Ascending aorta (tissue), 2 donors: Measurements from ENCODE around the gene CKS2. TPM values are rescaled to one million over a fixed set of nuclear protein-coding genes. Genes with fewer than 3 reads are reported as not detected.
"Not testable (repeated sequence)": the region's sequence is repeated elsewhere in the genome, so short reads cannot be mapped to it uniquely, and the experiment has no call there.

Experiments used
- DNase-seq, 2 donors: peaks; one replicate each; pipeline ENCODE4 v3.0.0-alpha.2; 2019; ENCODE audit warnings: low spot score in 2 of 2
- H3K27ac ChIP-seq, 2 donors: fragments of 200-600 bp; sonication (generic); one replicate each; pipeline ENCODE4 v1.5.1; 2016 to 2017; ENCODE audit warnings: mild to moderate bottlenecking in 1 of 2
- H3K27me3 ChIP-seq: fragments of 200-600 bp; sonication (generic); one replicate; pipeline ENCODE4 v1.5.1; 2017
- H3K36me3 ChIP-seq, 2 donors: fragments of 200-600 bp; sonication (generic); one replicate each; pipeline ENCODE4 v1.5.1; 2016
- H3K4me1 ChIP-seq, 2 donors: fragments of 200-600 bp; sonication (generic); one replicate each; pipeline ENCODE4 v1.5.1; 2016 to 2017; ENCODE audit warnings: mild to moderate bottlenecking in 1 of 2
- H3K4me3 ChIP-seq, 2 donors: fragments of 200-600 bp; sonication (generic); one replicate each; pipeline ENCODE4 v1.5.1; 2016 to 2017; ENCODE audit warnings: mild to moderate bottlenecking in 1 of 2
- H3K9me3 ChIP-seq, 2 donors: fragments of 200-600 bp; sonication (generic); one replicate each; pipeline ENCODE4 v1.5.1; 2016
- intact Hi-C: fragments of 100-400 bp; cut with DNase I; formaldehyde crosslinking; loops from one replicate; pipeline ENCODE4 v1.15.1; 2023
- total RNA-seq: library from RNA; depleted of rRNA; stranded (reverse); fragments of >200 nt; gene quantifications from one replicate; pipeline ENCODE4 v1.1.0, GENCODE V29; 2016
- TF ChIP-seq, protein P1 (sequence below), 3 experiments: fragments of 200-600 bp in 2 of 3; fragments of 450-650 bp in 1 of 3; sonication (generic) in 2 of 3; IDR thresholded peaks; one replicate each; pipeline ENCODE4 v1.5.1; 2016 to 2019; ENCODE audit warnings: antibody characterized with exemption in 3 of 3, mild to moderate bottlenecking in 1 of 3, moderate library complexity in 1 of 3

Gene CKS2
- total RNA-seq, 1 donor from 2014 or later = not detected

GRCh38 chr9:89340332-89340731, 29.3 kb downstream of the CKS2 start:
- Histone ChIP-seq H3K4me3 (no peak overlapping the region), H3K9me3 (no peaks in the 10 kb centered on the region), H3K4me1 (no peaks in the 10 kb centered on the region), H3K27me3 (no peaks in the 10 kb centered on the region), H3K27ac (no peak overlapping the region), H3K36me3 (peaks cover 73 to 95% of the 10 kb centered on the region in 2 donors)
- intact Hi-C loops = no loop called here
- TF ChIP-seq, protein P1, sequence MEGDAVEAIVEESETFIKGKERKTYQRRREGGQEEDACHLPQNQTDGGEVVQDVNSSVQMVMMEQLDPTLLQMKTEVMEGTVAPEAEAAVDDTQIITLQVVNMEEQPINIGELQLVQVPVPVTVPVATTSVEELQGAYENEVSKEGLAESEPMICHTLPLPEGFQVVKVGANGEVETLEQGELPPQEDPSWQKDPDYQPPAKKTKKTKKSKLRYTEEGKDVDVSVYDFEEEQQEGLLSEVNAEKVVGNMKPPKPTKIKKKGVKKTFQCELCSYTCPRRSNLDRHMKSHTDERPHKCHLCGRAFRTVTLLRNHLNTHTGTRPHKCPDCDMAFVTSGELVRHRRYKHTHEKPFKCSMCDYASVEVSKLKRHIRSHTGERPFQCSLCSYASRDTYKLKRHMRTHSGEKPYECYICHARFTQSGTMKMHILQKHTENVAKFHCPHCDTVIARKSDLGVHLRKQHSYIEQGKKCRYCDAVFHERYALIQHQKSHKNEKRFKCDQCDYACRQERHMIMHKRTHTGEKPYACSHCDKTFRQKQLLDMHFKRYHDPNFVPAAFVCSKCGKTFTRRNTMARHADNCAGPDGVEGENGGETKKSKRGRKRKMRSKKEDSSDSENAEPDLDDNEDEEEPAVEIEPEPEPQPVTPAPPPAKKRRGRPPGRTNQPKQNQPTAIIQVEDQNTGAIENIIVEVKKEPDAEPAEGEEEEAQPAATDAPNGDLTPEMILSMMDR (IDR thresholded peaks at IDR 0.05) = no peak
- no peak for DNase-seq

DNA sequence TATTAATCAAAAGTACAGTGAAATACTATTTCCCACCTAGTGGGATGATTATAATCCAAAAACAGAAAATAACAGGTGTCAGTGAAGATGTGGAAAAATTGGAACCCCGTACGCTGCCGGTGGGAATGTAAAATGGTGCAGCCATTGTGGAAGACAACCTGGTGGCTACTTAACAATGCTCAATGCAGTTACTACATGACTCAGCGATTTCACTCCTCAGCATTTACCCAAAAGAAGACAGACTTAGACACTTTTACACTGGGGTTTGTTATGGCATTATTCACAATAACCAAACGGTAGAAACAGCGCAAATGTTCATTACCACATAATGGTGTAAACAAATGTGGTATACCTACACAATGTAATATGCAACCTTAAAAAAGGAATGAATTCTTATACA, 31.2 kb downstream of the CKS2 start:
- Histone ChIP-seq H3K27ac (no peak overlapping the region), H3K4me1 (no peaks in the 10 kb centered on the region), H3K27me3 (no peaks in the 10 kb centered on the region), H3K36me3 (peaks cover 76 to 96% of the 10 kb centered on the region in 2 donors), H3K4me3 (no peak overlapping the region), H3K9me3 (no peaks in the 10 kb centered on the region)
- intact Hi-C loops = no loop called here
- DNase-seq = no peak
- TF ChIP-seq, protein P1 (IDR thresholded peaks at IDR 0.05) = no peak

DNA sequence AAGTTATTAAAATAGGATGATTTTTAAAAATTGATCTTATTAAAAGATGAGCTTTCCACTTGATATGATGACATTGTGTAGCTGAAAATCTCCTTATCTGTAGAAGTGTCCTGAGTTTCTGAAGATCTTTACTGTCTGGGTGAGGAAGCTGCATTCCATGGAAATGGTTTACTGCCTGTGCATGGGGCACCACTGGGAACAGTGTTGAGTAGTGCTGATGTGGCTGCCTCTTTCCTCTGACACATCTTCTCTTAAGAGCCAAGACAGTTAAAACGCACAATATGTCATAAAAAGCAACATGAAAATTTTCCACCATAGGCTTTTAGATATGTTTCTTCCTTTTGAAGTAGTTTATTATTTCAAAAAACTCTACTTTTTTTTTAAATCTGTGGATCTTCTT, 32.0 kb downstream of the CKS2 start:
- H3K27ac ChIP-seq = no peak overlapping the region
- intact Hi-C loops = no loop called here
- H3K9me3 ChIP-seq = no peaks in the 10 kb centered on the region
- no peak for DNase-seq
- no peaks in the 10 kb centered on the region for H3K4me1 ChIP-seq
- TF ChIP-seq, protein P1 (IDR thresholded peaks at IDR 0.05) = no peak
- H3K4me3 ChIP-seq = no peak overlapping the region
- peaks cover 77 to 95% of the 10 kb centered on the region in 2 donors for H3K36me3 ChIP-seq
- H3K27me3 ChIP-seq = no peaks in the 10 kb centered on the region

DNA sequence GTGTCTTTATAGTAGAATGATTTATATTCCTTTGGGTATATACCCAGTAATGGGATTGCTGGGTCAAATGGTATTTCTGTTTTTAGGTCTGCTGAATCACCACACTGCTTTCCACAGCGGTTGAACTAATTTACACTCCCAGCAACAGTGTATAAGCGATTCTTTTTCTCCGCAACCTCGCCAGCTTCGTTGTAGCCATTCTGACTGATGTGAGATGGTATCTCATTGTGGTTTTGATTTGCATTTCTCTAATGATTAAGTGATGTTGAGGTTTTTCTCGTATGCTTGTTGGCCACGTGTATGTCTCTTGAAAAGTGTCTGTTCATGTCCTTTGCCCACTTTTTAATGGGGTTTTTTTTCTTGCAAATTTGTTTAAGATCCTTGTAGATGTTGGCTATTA, 32.8 kb downstream of the CKS2 start:
- H3K27me3 ChIP-seq, intact Hi-C loops, H3K4me3 ChIP-seq, H3K9me3 ChIP-seq, H3K27ac ChIP-seq, H3K4me1 ChIP-seq, DNase-seq: not testable (repeated sequence)
- H3K36me3 ChIP-seq = peaks cover 82 to 95% of the 10 kb centered on the region in 2 donors

DNA sequence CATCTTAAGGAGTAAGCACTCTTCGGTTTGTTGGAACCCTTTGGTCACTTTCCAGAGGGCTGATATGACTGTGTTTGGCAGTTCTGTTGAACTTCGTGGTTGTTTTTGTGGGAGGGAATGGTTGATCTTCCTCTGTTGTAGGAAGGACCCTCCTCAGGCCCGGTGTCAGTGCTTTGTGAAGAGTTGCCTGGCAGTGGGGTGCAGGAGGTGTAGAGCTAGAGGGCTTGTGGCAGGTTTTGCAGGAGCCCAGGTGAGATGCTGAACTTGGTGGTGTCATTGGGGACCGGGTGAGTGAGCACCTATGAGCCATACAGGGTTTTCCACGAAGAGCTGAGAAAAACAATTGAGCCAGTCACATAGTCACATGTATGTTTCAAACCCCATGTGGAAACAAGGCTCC, 34.5 kb downstream of the CKS2 start:
- peaks cover 84 to 95% of the 10 kb centered on the region in 2 donors for H3K36me3 ChIP-seq

DNA sequence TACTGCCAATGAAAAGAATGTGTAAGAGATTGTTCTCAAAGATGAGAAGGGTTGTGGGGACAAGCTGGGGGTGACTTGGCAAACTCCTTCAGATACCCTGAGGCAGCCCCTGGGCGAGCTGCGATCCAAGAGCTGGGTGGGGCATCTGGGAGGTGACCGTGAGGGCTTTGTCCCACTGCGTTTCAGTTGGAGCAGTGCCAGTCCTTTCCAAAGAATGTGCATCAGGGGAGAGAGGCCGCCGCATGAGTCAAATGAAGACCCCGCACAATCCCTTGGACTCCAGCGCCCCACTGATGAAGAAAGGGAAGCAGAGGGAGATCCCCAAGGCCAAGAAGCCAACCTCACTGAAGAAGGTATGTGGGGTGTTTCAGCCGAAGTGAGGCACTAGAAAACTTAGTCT, 35.7 kb downstream of the CKS2 start:
- Histone ChIP-seq H3K27ac (no peak overlapping the region), H3K4me3 (no peak overlapping the region), H3K27me3 (no peaks in the 10 kb centered on the region), H3K36me3 (peaks cover 86 to 98% of the 10 kb centered on the region in 2 donors), H3K4me1 (no peaks in the 10 kb centered on the region), H3K9me3 (no peaks in the 10 kb centered on the region)
- intact Hi-C loops = no loop called here
- no peak for DNase-seq
- TF ChIP-seq, protein P1 (IDR thresholded peaks at IDR 0.05) = no peak

More for the DNA sequence above, 34.5 kb downstream of the CKS2 start:
- no peaks in the 10 kb centered on the region for H3K27me3 ChIP-seq
- intact Hi-C loops = no loop called here
- TF ChIP-seq, protein P1 (IDR thresholded peaks at IDR 0.05) = no peak
- no peak overlapping the region for H3K4me3 ChIP-seq
- no peak for DNase-seq
- H3K27ac ChIP-seq = no peak overlapping the region
- no peaks in the 10 kb centered on the region for H3K9me3 ChIP-seq
- H3K4me1 ChIP-seq = no peaks in the 10 kb centered on the region
